Measurements from ENCODE around the gene DPYSL3.

DNA sequence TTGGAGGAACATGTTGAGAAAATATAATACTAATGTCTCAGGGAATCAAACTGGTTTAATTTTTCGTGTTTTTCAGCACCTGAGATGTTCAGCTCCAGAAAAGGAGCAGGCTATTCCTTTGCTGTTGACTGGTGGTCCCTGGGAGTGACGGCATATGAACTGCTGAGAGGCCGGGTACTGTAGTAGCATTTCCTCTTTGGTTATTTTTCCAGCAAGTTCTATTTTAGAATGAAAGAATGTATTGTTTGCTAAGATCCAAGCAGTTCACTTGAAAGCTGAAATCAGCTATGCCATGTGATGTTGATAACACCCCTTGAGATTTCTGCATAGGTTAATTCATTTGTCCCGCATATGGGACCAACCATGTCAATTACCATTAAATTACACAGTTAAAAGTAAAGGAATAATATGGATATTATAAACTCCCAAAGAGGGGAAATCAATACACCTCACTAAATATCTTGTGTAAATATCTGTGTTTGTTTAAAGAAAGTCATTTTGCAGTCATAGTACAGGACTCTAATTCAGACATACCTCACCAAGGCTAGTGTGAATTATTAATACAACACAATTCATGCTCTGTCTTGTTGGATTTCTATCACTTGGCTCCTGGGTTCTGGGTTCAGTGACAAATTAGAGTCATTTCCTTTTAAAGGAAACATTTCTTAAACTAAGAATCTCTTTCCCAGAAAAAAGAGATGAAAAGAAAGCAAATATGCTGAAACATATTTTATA is 148.3 kb downstream of the DPYSL3 start:
- TF ChIP-seq EZH2 (IDR thresholded peaks at IDR 0.05; ENCODE audit: borderline replicate concordance, insufficient read depth, low read length, poor library complexity, severe bottlenecking) (no peak), EP300 (conservative IDR thresholded peaks at IDR 0.05; ENCODE audit: poor library complexity, severe bottlenecking) (no peak), POLR2AphosphoS5 (IDR thresholded peaks at IDR 0.05) (no peak), SMC3 (conservative IDR thresholded peaks at IDR 0.05; ENCODE audit: poor library complexity) (no peak)
- TF ChIP-seq, protein P1, sequence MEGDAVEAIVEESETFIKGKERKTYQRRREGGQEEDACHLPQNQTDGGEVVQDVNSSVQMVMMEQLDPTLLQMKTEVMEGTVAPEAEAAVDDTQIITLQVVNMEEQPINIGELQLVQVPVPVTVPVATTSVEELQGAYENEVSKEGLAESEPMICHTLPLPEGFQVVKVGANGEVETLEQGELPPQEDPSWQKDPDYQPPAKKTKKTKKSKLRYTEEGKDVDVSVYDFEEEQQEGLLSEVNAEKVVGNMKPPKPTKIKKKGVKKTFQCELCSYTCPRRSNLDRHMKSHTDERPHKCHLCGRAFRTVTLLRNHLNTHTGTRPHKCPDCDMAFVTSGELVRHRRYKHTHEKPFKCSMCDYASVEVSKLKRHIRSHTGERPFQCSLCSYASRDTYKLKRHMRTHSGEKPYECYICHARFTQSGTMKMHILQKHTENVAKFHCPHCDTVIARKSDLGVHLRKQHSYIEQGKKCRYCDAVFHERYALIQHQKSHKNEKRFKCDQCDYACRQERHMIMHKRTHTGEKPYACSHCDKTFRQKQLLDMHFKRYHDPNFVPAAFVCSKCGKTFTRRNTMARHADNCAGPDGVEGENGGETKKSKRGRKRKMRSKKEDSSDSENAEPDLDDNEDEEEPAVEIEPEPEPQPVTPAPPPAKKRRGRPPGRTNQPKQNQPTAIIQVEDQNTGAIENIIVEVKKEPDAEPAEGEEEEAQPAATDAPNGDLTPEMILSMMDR (IDR thresholded peaks at IDR 0.05; ENCODE audit: poor library complexity, severe bottlenecking), result no peak
- TF ChIP-seq, protein P2, sequence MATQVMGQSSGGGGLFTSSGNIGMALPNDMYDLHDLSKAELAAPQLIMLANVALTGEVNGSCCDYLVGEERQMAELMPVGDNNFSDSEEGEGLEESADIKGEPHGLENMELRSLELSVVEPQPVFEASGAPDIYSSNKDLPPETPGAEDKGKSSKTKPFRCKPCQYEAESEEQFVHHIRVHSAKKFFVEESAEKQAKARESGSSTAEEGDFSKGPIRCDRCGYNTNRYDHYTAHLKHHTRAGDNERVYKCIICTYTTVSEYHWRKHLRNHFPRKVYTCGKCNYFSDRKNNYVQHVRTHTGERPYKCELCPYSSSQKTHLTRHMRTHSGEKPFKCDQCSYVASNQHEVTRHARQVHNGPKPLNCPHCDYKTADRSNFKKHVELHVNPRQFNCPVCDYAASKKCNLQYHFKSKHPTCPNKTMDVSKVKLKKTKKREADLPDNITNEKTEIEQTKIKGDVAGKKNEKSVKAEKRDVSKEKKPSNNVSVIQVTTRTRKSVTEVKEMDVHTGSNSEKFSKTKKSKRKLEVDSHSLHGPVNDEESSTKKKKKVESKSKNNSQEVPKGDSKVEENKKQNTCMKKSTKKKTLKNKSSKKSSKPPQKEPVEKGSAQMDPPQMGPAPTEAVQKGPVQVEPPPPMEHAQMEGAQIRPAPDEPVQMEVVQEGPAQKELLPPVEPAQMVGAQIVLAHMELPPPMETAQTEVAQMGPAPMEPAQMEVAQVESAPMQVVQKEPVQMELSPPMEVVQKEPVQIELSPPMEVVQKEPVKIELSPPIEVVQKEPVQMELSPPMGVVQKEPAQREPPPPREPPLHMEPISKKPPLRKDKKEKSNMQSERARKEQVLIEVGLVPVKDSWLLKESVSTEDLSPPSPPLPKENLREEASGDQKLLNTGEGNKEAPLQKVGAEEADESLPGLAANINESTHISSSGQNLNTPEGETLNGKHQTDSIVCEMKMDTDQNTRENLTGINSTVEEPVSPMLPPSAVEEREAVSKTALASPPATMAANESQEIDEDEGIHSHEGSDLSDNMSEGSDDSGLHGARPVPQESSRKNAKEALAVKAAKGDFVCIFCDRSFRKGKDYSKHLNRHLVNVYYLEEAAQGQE (IDR thresholded peaks at IDR 0.05; ENCODE audit: borderline replicate concordance), result no peak
